Nephron progenitor cell (in vitro differentiated cells): ENCODE results near the gene CCDC92.

Source experiments
- DNase-seq: peaks from one replicate; pipeline ENCODE4 v3.0.0; 2021
- H3K27ac Mint-ChIP-seq: 2 replicates; pipeline ENCODE4 v1.8.0; 2021; ENCODE audit warnings: mild to moderate bottlenecking, moderate library complexity, mixed read lengths
- H3K27me3 Mint-ChIP-seq: 2 replicates; pipeline ENCODE4 v1.8.0; 2021; ENCODE audit warnings: mild to moderate bottlenecking, low read depth, mixed read lengths; ENCODE audit not compliant: poor library complexity
- H3K36me3 Mint-ChIP-seq: 2 replicates; pipeline ENCODE4 v1.8.0; 2021; ENCODE audit warnings: low read depth, mixed read lengths
- H3K4me1 Mint-ChIP-seq: 2 replicates; pipeline ENCODE4 v1.8.0; 2021; ENCODE audit warnings: mixed read lengths
- H3K4me3 Mint-ChIP-seq: 2 replicates; pipeline ENCODE4 v1.8.0; 2021; ENCODE audit warnings: mild to moderate bottlenecking, moderate library complexity, mixed read lengths
- H3K9me3 Mint-ChIP-seq: 2 replicates; pipeline ENCODE4 v1.8.0; 2021; ENCODE audit warnings: mild to moderate bottlenecking, moderate library complexity, mixed read lengths
- TF ChIP-seq, protein P1 (sequence below): fragments of 200-600 bp; sonication (generic); IDR thresholded peaks from 2 replicates; pipeline ENCODE4 v1.5.0; 2021; ENCODE audit warnings: antibody characterized with exemption

Gene CCDC92

DNA sequence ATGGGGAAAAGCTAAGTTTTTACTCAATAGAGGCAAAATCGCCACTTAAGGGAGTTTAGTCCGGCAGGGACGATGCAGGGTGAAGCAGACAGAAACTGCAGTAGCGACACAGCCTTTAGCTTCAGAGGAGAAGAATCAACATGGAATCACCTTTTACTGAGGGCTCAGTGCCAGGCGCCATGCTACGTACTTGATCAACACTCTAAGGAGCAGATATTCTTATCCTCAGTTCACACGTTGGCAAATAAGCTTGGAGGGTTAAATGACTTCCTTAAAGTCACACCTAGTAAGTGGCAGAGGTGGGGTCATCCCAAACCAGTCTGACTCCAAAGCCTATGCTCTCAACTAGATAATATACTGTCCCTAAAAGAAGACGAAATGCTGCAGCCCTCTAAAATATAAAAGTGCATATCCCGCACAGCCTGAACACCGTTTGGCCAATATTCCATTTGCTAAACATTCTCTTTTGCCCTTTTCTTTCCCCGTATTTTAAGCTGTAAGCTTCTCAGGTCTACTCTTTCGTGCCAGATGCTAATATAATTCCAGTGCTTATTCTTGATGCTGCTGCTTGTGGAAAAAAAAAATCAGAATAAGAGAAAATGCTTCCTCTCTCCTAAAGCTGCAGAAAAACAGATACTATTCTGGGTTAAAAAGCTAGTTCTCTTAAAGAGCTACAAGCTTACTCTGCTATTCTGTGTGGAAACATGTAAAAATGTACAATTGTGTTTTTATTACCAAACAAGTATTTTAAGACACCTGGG is 10.9 kb downstream of the CCDC92 start:
- Mint-ChIP-seq H3K36me3 (no peaks in the 10 kb centered on the region), H3K9me3 (no peaks in the 10 kb centered on the region), H3K27ac (no peak overlapping the region), H3K4me1 (peaks cover 41% of the 10 kb centered on the region), H3K4me3 (no peak overlapping the region), H3K27me3 (peaks cover 7% of the 10 kb centered on the region)
- no peak for DNase-seq
- TF ChIP-seq, protein P1, sequence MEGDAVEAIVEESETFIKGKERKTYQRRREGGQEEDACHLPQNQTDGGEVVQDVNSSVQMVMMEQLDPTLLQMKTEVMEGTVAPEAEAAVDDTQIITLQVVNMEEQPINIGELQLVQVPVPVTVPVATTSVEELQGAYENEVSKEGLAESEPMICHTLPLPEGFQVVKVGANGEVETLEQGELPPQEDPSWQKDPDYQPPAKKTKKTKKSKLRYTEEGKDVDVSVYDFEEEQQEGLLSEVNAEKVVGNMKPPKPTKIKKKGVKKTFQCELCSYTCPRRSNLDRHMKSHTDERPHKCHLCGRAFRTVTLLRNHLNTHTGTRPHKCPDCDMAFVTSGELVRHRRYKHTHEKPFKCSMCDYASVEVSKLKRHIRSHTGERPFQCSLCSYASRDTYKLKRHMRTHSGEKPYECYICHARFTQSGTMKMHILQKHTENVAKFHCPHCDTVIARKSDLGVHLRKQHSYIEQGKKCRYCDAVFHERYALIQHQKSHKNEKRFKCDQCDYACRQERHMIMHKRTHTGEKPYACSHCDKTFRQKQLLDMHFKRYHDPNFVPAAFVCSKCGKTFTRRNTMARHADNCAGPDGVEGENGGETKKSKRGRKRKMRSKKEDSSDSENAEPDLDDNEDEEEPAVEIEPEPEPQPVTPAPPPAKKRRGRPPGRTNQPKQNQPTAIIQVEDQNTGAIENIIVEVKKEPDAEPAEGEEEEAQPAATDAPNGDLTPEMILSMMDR: no peak

DNA sequence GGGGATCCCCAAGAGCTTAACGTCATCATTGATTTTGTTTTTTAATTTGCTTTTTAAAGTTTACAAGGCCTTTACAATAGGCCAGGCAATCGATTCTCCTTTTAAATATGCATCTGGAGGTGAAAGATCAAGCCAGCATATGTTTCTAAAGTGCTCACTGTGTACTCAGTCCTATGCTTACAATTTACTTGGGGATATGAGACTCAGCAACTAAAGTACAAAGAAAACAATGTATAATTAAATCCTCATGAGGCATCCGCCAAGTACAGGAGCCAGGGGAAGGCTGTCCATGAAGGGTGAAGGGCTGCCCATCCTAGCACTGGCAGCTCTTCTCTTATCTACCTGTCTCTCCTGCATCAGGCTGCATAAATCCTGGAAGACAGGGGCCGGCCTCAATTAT is 11.8 kb downstream of the CCDC92 start:
- no peak for DNase-seq
- Mint-ChIP-seq H3K9me3 (no peaks in the 10 kb centered on the region), H3K27ac (no peak overlapping the region), H3K27me3 (peaks cover 7% of the 10 kb centered on the region), H3K4me3 (no peak overlapping the region), H3K36me3 (no peaks in the 10 kb centered on the region), H3K4me1 (peaks cover 45% of the 10 kb centered on the region)
- TF ChIP-seq, protein P1: no peak

DNA sequence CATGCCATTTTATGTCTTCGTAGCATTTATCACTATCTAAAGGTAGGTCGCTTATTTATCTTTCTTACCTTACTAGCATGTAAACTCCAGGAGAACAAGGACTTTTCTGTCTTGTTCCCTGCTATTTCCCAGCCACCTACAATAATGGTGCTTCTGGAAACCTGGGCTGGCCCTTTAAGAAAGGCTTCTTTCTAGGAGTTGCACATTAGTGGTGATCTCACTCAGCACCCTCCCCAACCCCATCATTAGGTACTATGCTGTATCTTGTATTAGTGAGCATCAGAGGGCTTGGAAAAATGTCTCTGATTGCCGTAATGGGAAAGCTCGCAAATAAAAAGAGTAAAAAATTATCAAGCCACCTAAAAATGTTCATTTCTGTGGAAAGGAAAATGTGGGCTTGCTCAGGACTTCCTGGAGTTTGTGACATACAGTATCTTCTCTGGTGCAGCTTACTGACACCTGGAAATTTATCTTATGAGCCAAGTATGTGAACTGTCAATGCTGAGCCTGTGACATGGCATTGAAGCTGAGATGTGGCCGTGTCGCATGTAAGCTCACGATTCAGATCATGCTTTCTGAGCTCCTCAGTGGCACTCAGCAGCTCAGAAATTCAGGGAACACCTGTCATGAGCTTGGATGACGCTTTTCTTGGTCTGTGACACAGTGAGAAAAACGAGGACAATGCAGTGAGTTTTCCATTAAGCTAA is 12.4 kb downstream of the CCDC92 start:
- H3K27ac Mint-ChIP-seq: no peak overlapping the region
- DNase-seq: no peak
- no peaks in the 10 kb centered on the region for H3K9me3 Mint-ChIP-seq
- H3K4me1 Mint-ChIP-seq: peaks cover 48% of the 10 kb centered on the region
- H3K27me3 Mint-ChIP-seq: peaks cover 7% of the 10 kb centered on the region
- no peak overlapping the region for H3K4me3 Mint-ChIP-seq
- TF ChIP-seq, protein P1: no peak
- H3K36me3 Mint-ChIP-seq: no peaks in the 10 kb centered on the region

DNA sequence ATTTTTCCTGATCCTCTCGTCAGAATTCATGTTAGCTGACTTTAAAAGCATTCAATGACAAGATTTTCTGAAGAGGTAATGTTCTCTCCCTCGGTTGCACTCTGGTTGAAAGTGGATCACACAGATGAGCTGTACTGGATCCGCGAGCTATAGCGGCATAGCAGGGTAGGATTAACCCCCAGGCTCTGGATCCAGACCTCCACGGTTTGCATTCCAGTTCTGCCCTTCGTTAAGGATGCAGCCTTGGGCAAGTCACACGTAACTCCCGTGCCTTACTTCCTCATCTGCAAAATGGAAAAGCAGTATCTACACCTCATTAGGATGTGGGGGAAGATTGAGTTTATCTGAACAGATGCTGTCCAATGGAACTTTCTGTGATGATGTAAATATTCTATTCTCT is 13.8 kb downstream of the CCDC92 start:
- no peak for DNase-seq
- Mint-ChIP-seq H3K9me3 (no peaks in the 10 kb centered on the region), H3K27me3 (peaks cover 9% of the 10 kb centered on the region), H3K36me3 (no peaks in the 10 kb centered on the region), H3K4me3 (no peak overlapping the region), H3K4me1 (peaks cover 48% of the 10 kb centered on the region), H3K27ac (peak overlapping the region; percentile 91)
- TF ChIP-seq, protein P1: no peak

- Mint-ChIP-seq H3K36me3 (no peaks in the 10 kb centered on the region), H3K9me3 (no peaks in the 10 kb centered on the region), H3K27ac (peak overlapping the region; percentile 91), H3K4me3 (no peak overlapping the region), H3K27me3 (peaks cover 8% of the 10 kb centered on the region), H3K4me1 (peaks cover 45% of the 10 kb centered on the region)
- TF ChIP-seq, protein P1: no peak
- no peak for DNase-seq
These were observed 14.2 kb downstream of the CCDC92 start for GRCh38 chr12:123958462-123958861.
